Activated CD8-positive, alpha-beta memory T cell treated with anti-CD3 and anti-CD28 coated beads for 48 hours (primary cell): ENCODE results near the gene LGALS3.

Source experiments
- DNase-seq, 3 experiments: peaks; one replicate each; pipeline ENCODE4 v3.0.0-alpha.2; 2020; ENCODE audit warnings: low read depth in 2 of 3, low spot score in 2 of 3

LGALS3 gene

DNA sequence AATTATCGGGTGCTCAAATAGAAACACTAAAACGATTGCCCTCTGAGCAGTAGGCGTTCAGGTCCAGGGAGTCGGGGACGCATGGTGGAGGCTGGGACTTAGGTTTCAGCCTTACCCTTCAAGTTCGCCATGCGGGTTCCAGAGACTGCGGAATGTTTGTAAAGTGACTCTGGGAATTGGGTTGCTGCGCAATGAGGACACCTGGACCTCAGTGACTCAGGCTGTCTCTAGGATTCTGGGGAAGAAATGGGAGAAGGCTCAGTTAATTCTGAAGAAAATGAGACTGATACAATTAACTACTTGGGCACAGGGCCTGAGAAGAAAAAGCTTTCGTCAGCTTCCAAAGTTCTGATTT is 1.1 kb downstream of the LGALS3 start:
- no peak for DNase-seq

GRCh38 chr14:55131370-55132137 is 2.5 kb downstream of the LGALS3 start:
- DNase-seq, result no peak

DNA sequence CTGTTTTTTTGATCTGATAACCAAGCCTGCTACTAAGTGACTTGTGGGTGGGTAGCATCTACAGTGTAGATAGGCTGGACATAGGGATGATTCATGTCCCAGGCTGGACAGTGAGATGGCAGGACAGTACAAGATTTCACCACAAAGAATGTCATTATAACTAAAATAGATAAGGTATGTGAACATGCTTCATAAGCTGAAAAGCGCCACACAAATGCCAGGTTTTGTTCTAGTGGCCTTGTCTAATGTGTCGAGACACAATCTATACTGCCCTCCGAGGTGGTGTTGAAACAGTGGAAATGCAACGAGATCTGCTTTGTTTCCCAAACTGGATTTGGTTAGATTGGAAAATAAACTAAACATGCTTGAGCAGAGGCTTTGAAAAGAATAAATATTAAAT is 4.4 kb downstream of the LGALS3 start:
- DNase-seq, result no peak

DNA sequence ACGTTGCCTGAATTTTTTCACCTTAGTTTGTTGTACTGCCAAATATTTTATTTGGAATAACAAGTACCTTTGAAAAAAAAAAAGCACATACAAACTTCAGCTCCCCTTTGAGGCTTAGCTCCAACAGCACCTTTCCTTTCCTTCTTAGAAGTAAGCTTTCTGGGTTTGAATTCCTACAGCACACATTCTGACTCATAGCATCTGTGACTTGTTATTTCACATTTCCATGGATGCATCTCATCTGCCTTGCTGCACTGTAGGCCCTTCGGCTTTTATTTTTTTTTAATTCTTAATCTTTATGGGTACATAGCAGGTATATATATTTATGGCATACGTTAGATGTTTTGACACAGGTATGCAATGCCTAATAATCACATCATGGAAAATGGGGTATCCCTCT is 7.2 kb downstream of the LGALS3 start:
- DNase-seq, result no peak

- DNase-seq, result no peak
Measured at GRCh38 chr14:55136885-55137786, 8.1 kb downstream of the LGALS3 start.

GRCh38 chr14:55138091-55138490 is 9.0 kb downstream of the LGALS3 start:
- DNase-seq, result no peak

DNA sequence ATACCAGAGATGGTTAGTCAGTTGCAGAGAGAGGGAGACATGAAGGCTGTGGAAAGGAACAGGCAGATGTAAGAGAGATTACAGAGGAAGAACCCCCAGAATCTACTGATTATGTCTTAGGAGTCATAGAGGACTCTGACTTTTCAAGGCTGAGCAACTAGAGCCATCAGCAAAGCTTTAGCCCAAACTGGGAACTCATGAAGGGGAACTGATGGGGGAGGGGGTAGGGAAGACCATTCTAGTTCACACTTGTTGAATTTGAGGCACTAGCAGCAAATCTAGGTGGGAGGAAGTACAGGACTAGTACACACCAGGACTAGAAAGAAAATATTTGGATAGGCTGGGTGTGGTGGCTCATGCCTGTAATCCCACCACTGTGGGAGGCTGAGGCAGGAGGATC is 10.1 kb downstream of the LGALS3 start:
- DNase-seq, result no peak

GRCh38 chr14:55139696-55140509 is 10.9 kb downstream of the LGALS3 start:
- no peak for DNase-seq

DNA sequence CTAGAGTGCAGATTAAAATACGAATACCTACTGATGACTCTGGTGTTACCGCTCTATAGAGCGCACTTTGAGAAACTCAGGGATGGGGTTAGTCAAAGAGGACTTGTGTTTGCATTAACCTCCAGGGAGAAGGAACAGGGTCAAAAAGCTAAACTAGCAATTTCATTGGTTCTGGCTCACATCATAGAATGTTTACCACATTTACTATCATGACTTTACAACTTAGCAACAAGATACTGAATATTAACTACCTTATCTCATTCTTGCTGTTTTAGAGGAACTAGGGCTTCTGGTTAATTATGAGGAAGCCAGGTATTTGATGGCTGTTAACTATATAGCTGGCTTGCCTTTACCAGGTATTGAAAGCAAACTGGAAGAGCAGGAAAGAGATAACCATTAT is 12.8 kb downstream of the LGALS3 start:
- no peak for DNase-seq

GRCh38 chr14:55142466-55142865 is 13.4 kb downstream of the LGALS3 start:
- DNase-seq, result no peak

GRCh38 chr14:55146425-55146824 is 17.4 kb downstream of the LGALS3 start:
- no peak for DNase-seq

- DNase-seq, result no peak
Measured at GRCh38 chr14:55151601-55152000, 22.5 kb downstream of the LGALS3 start.

- no peak for DNase-seq
Measured at GRCh38 chr14:55152052-55152753, 23.2 kb downstream of the LGALS3 start.

GRCh38 chr14:55153951-55154350 is 24.9 kb downstream of the LGALS3 start:
- DNase-seq, result no peak

GRCh38 chr14:55157080-55157479 is 28.0 kb downstream of the LGALS3 start:
- DNase-seq, result no peak

DNA sequence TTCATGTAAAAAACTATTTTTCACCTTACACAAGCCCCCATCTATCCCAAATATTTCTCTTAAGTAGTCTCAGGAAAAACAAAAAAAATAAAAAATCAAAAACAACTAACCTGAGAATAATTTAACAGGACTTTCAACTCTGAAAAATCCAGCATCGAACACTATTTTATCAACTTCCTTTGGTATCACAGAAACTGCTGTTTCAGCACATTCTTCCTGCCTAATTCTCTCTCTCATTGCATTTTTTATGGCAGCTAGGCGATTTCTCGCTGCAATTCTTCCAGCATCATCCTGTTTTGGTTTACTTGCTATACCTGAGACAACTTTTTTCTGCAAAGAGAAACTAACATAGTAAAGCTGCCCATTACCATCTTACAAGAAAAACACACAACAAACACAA is 29.4 kb downstream of the LGALS3 start:
- no peak for DNase-seq

- DNase-seq, result no peak
Measured at GRCh38 chr14:55160989-55161388, 31.9 kb downstream of the LGALS3 start.

DNA sequence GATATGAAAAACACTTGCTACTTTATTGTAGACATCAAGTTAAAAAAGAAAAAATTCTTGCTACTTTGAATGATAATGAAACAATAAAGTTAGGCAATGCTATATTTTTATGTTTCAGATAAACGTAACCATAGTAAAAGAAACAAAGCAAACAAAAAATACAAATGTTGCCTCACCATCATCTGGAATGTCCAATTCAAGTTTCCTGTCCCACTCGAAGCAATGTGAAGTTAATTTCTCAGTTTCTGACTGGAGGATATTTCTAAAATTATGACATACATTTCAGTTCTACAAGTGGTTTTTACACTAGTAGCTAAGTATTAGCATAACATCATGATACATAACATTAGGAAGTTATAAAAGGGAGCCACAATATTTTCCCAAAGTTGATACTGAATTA is 41.5 kb downstream of the LGALS3 start:
- DNase-seq, result no peak

- no peak for DNase-seq
Measured at GRCh38 chr14:55180006-55180405, 51.0 kb downstream of the LGALS3 start.

GRCh38 chr14:55180434-55180833 is 51.4 kb downstream of the LGALS3 start:
- no peak for DNase-seq

- DNase-seq, result no peak
Measured at GRCh38 chr14:55188686-55189295, 59.7 kb downstream of the LGALS3 start.
